NB4 (cell line): Measurements from ENCODE around the gene ZNF831.

Source experiments
- MYC ChIP-seq: IDR thresholded peaks from 2 replicates; pipeline ENCODE4 v1.6.1; 2011; ENCODE audit warnings: low read depth, low read length
- POLR2A ChIP-seq: IDR thresholded peaks from 2 replicates; pipeline ENCODE4 v1.6.1; 2011; ENCODE audit warnings: mild to moderate bottlenecking; ENCODE audit not compliant: insufficient read length; ENCODE audit errors: extremely low read depth
- TF ChIP-seq, protein P1 (sequence below): IDR thresholded peaks from 2 replicates; pipeline ENCODE4 v1.6.1; 2011; ENCODE audit warnings: low read depth, low read length
- TF ChIP-seq, protein P2 (sequence below): IDR thresholded peaks from one replicate; pipeline ENCODE4 v1.5.1; 2012; ENCODE audit warnings: low read depth, low read length

DNA sequence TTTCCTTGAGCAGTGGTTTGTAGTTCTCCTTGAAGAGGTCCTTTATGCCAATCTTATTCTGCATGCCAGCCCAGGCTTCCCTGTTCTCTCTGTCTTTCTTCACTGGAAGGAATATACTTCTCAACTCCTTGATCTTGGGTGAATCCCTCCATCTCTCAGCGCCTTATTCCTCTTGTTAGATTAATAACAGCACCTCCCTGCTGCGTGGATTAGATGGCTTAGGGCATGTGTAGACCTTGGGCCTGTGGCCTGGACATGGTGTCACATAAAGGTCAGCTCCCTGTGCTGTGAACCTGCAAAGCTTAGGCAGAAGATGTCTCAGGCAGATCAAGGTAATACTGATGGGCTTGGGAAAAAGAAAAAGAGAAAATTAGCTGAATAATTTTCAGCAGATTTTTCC lies 18.3 kb downstream of the ZNF831 start:
- TF ChIP-seq, protein P1, sequence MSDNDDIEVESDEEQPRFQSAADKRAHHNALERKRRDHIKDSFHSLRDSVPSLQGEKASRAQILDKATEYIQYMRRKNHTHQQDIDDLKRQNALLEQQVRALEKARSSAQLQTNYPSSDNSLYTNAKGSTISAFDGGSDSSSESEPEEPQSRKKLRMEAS, result no peak
- no peak for TF ChIP-seq MYC
- TF ChIP-seq, protein P2, sequence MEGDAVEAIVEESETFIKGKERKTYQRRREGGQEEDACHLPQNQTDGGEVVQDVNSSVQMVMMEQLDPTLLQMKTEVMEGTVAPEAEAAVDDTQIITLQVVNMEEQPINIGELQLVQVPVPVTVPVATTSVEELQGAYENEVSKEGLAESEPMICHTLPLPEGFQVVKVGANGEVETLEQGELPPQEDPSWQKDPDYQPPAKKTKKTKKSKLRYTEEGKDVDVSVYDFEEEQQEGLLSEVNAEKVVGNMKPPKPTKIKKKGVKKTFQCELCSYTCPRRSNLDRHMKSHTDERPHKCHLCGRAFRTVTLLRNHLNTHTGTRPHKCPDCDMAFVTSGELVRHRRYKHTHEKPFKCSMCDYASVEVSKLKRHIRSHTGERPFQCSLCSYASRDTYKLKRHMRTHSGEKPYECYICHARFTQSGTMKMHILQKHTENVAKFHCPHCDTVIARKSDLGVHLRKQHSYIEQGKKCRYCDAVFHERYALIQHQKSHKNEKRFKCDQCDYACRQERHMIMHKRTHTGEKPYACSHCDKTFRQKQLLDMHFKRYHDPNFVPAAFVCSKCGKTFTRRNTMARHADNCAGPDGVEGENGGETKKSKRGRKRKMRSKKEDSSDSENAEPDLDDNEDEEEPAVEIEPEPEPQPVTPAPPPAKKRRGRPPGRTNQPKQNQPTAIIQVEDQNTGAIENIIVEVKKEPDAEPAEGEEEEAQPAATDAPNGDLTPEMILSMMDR, result no peak
- no peak for TF ChIP-seq POLR2A
